Measurements from ENCODE around the gene BORCS6. TPM values are rescaled to one million over a fixed set of nuclear protein-coding genes. Genes with fewer than 3 reads are reported as not detected.

Gene BORCS6
- total and polyA plus RNA-seq, 9 of the 15 experiments (the other 6 are each of a cell fraction or from before 2014, with no cell fraction given) = 0.01 to 7.4 (median 2.3) TPM

- TF ChIP-seq ZBTB33 (CRISPR knock-in tag; IDR thresholded peaks at IDR 0.05) (no peak), CUX1 (CRISPR knock-in tag; IDR thresholded peaks at IDR 0.05) (no peak), HDAC1 (IDR thresholded peaks at IDR 0.05) (peak; percentile 40 to 67; a peak in 3 of 4 replicates), EP400 (IDR thresholded peaks at IDR 0.05) (peak; percentile 89), ZNF551 (CRISPR knock-in tag; IDR thresholded peaks at IDR 0.05) (no peak), STAT5A (IDR thresholded peaks at IDR 0.05; ENCODE audit: borderline replicate concordance, low read length) (no peak), MAFG (tag; conservative IDR thresholded peaks at IDR 0.05) (no peak), PKNOX1 (IDR thresholded peaks at IDR 0.05) (peak; percentile 60), RFX5 (IDR thresholded peaks at IDR 0.05; ENCODE audit: low read depth, low read length) (peak; percentile 60; the same call in 1 of the 2 replicates), ZC3H4 (CRISPR knock-in tag; IDR thresholded peaks at IDR 0.05; ENCODE audit: borderline replicate concordance) (no peak), CREB5 (CRISPR knock-in tag; IDR thresholded peaks at IDR 0.05) (no peak), SNAPC5 (CRISPR knock-in tag; IDR thresholded peaks at IDR 0.05) (no peak), PRMT5 (CRISPR knock-in tag; IDR thresholded peaks at IDR 0.05) (no peak), TAF1 (IDR thresholded peaks at IDR 0.05; ENCODE audit: control insufficient read depth, extremely low read depth, insufficient read depth, low read length, severe bottlenecking) (no peak), ATF4 (CRISPR knock-in tag; IDR thresholded peaks at IDR 0.05) (no peak), FOXK2 (conservative IDR thresholded peaks at IDR 0.05 in 1 of 2, IDR thresholded peaks at IDR 0.05 in 1 of 2; ENCODE audit: low read depth in 2 of 2) (no peak), ZBTB17 (CRISPR knock-in tag; IDR thresholded peaks at IDR 0.05) (no peak)
Measured at GRCh38 chr17:8138672-8139371, 51.2 kb downstream of the BORCS6 start (continued).
